Measurements from ENCODE around the gene CFAP299. TPM values are rescaled to one million over a fixed set of nuclear protein-coding genes. Genes with fewer than 3 reads are reported as not detected.

CFAP299 gene
- polyA plus RNA-seq, 1 experiment: 3.3 TPM

DNA sequence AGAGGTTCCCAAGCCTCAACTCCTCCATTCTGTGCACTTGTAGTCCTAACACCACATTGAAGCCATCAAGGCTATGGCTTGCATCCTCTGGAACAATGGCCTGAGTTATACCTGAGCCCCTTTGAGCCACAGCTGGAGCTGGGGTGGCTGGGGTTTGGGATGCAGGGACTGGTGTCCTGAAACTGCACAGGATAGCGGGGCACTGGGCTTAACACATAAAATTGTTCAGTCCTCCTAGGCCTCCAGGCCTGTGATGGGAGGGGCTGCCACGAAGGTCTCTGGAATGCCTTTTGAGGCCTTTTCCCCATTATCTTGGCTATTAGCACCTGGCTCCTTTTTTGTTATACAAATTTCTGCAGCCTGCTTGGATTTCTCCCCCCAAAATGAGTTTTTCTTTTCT is 35.5 kb downstream of the CFAP299 start:
- Histone ChIP-seq H3K4me3 (ENCODE audit: low read depth, low read length) (no peak overlapping the region), H3K36me3 (ENCODE audit: control insufficient read depth, insufficient read depth, low read length) (no peaks in the 10 kb centered on the region), H3K27me3 (ENCODE audit: control insufficient read depth, insufficient read depth, low read length) (no peaks in the 10 kb centered on the region)
- CTCF ChIA-PET: interaction anchor here (0.5 kb wide), 1 partner anchor 102 kb away, joined by 3 read pairs; no protein-coding TSS in a partner anchor
- POLR2A ChIA-PET: no interaction called here
- TF ChIP-seq, protein P1, sequence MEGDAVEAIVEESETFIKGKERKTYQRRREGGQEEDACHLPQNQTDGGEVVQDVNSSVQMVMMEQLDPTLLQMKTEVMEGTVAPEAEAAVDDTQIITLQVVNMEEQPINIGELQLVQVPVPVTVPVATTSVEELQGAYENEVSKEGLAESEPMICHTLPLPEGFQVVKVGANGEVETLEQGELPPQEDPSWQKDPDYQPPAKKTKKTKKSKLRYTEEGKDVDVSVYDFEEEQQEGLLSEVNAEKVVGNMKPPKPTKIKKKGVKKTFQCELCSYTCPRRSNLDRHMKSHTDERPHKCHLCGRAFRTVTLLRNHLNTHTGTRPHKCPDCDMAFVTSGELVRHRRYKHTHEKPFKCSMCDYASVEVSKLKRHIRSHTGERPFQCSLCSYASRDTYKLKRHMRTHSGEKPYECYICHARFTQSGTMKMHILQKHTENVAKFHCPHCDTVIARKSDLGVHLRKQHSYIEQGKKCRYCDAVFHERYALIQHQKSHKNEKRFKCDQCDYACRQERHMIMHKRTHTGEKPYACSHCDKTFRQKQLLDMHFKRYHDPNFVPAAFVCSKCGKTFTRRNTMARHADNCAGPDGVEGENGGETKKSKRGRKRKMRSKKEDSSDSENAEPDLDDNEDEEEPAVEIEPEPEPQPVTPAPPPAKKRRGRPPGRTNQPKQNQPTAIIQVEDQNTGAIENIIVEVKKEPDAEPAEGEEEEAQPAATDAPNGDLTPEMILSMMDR (IDR thresholded peaks at IDR 0.05; ENCODE audit: insufficient read depth, low read depth, low read length): no peak
- no peak for DNase-seq (ENCODE audit: low read depth)

DNA sequence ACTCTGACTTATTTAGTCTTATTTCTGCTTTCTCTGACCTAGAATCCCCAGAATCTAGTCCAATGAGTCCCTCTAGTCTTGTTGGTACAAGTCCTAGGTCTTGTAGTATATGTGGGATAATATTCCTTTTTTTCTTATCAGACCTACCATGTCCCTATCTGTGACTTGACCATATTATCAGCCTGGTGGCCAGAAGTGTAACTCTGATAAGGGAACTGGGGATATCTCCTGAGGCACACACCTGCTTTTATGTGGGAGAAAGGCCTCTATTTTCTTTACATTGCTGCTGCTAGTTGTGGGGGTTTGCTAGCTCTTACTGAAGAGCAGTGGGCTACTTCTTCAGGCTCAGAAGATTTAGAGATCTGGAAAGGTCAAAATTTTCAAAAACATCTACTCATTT is 38.6 kb downstream of the CFAP299 start:
- CTCF ChIA-PET: interaction anchor here (1.0 to 1.3 kb wide), 2 partner anchors 8 to 617 kb away, joined by 3 to 5 read pairs; no protein-coding TSS in a partner anchor
- POLR2A ChIA-PET: no interaction called here
- TF ChIP-seq, protein P1 (IDR thresholded peaks at IDR 0.05; ENCODE audit: insufficient read depth, low read depth, low read length): no peak
- Histone ChIP-seq H3K36me3 (ENCODE audit: control insufficient read depth, insufficient read depth, low read length) (no peaks in the 10 kb centered on the region), H3K27me3 (ENCODE audit: control insufficient read depth, insufficient read depth, low read length) (no peaks in the 10 kb centered on the region), H3K4me3 (ENCODE audit: low read depth, low read length) (no peak overlapping the region)
- DNase-seq (ENCODE audit: low read depth): no peak

DNA sequence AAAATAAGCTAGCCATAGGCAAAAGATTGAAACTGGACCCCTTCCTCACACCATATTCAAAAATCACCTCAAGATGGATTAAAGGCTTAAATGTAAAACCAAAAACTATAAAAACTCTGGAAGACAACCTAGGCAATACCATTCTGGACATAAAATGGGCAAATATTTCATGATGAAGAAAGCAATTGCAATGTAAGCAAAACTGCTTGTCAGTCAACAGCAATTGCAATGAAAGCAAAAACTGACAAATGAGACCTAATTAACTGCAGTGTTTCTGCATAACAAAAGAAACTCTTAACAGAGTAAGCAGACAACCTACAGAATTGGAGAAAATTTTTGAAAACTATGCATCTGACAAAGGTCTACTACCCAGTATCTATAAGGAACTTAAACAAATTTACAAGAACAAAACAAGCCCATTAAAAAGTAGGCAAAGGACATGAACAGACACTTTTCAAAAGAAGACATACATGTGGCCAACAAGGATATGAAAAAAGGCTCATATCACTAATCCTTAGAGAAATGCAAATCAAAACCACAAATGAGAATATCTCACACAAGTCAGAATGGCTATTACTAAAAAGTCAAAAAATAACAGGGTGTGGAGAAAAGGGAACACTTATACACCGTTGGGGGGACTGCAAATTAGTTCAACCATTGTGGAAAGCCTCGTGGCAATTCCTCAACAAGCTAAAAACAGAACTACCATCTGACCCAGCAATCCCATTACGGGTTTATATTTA is 46.7 kb downstream of the CFAP299 start:
- H3K36me3 ChIP-seq (ENCODE audit: control insufficient read depth, insufficient read depth, low read length): no peaks in the 10 kb centered on the region
- DNase-seq (ENCODE audit: low read depth): no peak
- H3K27me3 ChIP-seq (ENCODE audit: control insufficient read depth, insufficient read depth, low read length): no peaks in the 10 kb centered on the region
- ChIA-PET CTCF (interaction anchor here (1.0 kb wide), 1 partner anchor 9 kb away, joined by 3 read pairs; no protein-coding TSS in a partner anchor), POLR2A (no interaction called here)
- TF ChIP-seq, protein P1 (IDR thresholded peaks at IDR 0.05; ENCODE audit: insufficient read depth, low read depth, low read length): no peak
- no peak overlapping the region for H3K4me3 ChIP-seq (ENCODE audit: low read depth, low read length)

DNA sequence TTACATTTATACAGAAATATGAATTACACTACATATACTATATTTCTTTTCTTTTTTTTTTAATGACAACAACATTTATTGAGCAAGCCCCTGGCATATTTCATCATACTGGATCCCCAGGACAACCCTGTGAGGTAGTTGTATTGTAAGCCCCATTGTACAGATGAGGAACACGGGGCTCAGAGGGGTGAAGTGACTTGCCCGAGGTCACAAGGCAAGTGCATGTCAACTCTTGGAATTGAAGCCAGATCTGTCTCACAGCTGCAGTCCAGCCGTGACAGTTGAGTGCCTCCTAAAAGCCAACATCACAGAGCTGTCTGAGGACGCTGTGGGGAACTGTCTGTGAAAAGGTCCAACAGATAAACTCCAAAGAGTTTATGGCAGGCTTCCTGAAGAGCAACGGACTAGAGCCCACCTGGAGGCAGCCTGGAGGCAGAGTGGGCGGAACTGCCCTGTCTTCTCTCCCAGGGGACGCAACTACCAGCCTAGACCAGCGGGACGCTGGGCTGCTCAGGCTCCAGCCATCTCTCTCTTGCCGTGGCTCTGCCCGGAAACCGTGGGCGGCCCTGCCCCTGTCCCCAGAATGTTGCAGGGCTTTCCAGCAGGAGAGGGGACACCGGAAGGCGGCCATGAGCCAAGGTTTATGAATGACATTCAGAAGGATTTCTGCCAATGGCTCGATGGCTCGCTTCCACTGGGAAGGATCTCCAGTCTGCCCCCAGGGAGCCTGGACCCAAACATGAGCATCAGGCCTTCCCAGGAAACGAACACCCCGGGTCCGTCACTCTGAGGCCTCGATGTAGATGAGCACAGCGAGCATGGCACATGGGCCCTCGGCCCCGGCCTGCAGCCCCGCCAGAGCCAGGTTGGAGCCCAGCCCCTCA is 50.1 kb downstream of the CFAP299 start:
- CTCF ChIA-PET: no interaction called here
- TF ChIP-seq, protein P1 (IDR thresholded peaks at IDR 0.05; ENCODE audit: insufficient read depth, low read depth, low read length): no peak
- POLR2A ChIA-PET: no interaction called here

DNA sequence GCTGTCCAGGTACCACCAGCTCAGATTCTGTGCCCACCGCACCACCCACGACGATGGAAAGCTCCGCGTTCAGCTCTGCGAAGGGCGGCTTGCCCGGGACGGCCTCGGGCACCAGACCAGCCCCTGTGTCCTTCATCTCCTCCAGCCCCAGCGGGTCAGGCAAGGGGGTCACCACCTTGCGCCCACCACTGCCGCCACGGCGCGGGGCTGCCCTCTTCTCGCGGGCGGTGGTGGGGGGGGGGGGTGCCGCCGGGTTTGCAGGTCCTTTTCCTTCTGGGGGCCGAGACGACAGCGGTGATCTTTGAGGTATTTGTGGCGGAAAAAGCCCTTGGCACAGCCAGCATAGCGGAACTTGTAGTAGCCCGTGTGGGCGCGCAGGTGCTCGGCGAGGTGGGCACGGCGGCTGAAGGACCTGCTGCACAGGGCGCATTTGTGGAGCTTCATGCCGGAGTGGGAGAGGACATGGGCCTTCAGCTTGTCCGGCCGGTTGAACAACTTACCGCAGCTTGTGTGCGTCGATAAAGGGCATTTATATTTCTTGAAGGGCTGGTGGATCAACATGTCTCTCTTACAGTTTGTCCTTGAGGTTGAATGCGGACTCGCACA is 50.9 kb downstream of the CFAP299 start:
- CTCF ChIA-PET: no interaction called here
- POLR2A ChIA-PET: no interaction called here
- TF ChIP-seq, protein P1 (IDR thresholded peaks at IDR 0.05; ENCODE audit: insufficient read depth, low read depth, low read length): no peak
- Histone ChIP-seq H3K27me3 (ENCODE audit: control insufficient read depth, insufficient read depth, low read length) (no peaks in the 10 kb centered on the region), H3K36me3 (ENCODE audit: control insufficient read depth, insufficient read depth, low read length) (no peaks in the 10 kb centered on the region), H3K4me3 (ENCODE audit: low read depth, low read length) (no peak overlapping the region)
- DNase-seq (ENCODE audit: low read depth): no peak

More for the DNA sequence above, 50.1 kb downstream of the CFAP299 start:
- Histone ChIP-seq H3K4me3 (ENCODE audit: low read depth, low read length) (no peak overlapping the region), H3K27me3 (ENCODE audit: control insufficient read depth, insufficient read depth, low read length) (no peaks in the 10 kb centered on the region), H3K36me3 (ENCODE audit: control insufficient read depth, insufficient read depth, low read length) (no peaks in the 10 kb centered on the region)
- DNase-seq (ENCODE audit: low read depth): no peak

Measured in BJ (cell line).